Measurements from ENCODE around the gene C12orf57.

Gene C12orf57

DNA sequence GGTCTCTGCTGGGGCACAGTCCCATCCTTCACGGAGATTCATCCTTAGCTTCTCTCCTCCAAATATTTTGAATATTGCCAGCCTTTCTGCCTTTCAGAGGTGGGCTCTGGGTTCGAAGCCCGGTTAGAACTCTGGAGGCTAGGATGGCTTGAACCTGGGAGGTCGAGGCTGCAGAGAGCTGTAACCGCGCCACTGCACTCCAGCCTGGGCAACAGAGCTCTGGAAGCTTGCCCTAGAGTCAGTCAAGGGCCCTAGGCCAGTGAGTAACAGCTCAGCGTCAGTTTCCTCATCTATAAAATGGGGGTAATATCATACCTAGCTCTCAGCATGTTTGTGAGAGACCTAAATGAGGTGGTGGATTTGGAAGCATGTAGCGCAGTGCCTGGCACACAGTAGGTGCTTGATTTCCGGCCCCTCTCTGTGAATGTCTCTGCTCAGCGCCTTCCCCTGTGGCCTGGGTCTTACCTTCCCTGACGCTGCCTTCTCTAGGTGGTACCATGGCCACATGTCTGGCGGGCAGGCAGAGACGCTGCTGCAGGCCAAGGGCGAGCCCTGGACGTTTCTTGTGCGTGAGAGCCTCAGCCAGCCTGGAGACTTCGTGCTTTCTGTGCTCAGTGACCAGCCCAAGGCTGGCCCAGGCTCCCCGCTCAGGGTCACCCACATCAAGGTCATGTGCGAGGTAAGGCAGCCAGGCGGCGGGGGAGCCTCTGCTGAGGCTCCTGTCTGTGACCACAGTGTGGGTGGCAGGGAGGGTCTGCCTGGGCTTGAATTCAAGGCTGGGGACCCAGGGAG, 10.7 kb downstream of the C12orf57 start:
- no peak for DNase-seq

DNA sequence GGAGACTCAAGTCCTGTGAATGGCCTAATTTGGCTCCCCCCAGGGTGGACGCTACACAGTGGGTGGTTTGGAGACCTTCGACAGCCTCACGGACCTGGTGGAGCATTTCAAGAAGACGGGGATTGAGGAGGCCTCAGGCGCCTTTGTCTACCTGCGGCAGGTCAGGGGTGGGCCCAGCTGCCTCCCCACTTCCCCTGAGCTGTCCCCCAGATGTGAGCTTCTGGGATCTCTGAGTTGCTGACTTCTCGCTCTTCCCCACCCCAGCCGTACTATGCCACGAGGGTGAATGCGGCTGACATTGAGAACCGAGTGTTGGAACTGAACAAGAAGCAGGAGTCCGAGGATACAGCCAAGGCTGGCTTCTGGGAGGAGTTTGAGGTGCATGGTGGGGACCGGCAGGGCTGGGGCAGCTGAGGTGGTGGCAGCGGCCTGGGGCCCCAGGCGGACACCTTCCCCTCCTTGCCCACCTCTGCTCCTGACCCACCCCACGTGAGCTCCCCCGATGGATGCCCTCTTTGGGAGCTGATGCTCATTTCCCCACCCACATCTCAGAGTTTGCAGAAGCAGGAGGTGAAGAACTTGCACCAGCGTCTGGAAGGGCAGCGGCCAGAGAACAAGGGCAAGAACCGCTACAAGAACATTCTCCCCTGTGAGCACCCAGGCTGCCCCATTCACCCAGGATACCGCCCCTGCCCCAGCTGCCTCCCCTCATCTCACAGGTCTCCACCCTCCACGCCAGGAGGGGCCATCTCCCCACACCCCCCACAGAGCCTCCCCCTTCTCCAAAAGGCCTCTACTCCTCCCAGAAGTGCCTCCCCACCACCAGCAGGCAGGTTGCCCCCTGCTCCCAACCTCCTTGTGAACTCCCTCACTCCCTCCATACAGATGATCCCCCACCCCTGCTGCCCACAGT, 11.5 kb downstream of the C12orf57 start:
- DNase-seq: no peak

DNA sequence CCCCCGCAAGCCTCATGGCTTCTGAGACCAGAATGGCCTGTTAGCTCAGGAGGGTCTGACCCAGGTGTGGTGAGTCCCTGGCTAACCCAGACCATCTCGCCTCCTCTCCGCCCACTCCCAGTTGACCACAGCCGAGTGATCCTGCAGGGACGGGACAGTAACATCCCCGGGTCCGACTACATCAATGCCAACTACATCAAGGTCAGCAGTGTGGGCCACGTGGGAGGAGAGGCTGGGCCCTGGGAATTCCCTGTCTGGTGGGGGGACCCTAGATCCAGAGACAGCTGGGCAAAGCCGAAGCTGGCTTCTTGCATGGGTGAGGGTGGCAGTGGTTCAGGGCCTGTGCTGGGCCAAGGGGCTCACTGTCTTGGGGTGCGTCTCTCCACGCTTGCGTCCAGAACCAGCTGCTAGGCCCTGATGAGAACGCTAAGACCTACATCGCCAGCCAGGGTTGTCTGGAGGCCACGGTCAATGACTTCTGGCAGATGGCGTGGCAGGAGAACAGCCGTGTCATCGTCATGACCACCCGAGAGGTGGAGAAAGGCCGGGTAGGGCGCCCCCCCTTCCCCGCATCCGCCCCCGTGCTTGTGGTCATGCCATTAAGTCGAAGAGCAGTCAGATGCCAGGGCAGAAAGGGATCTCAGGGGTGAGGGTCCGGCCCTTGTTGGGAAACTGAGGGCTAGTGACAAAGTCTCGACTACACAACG, 12.4 kb downstream of the C12orf57 start:
- no peak for DNase-seq

DNA sequence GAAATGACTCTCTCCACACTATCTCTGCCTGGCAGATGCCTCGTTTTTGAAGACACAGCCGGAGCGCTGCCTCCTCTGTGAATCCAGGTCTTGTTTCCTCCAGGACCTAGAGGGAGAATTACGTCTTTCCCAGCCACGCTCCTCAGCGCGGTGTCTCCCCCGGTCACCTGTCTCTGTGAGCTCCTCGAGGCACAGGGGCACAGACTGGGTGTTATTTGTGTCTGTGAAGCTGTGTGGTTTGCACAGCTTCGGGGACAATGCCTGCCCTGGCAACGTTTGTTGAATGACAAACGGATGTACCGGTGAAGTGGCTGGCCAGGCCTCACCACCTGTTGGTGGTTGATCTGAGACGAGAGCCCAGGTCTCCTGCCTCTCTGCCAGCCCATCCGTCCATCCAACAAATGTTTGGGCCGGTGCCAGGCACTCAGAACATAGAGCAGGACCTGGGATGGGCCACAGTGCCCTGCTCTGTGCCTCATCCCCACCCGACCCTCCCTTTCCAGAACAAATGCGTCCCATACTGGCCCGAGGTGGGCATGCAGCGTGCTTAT, 13.4 kb downstream of the C12orf57 start:
- DNase-seq: no peak

DNA sequence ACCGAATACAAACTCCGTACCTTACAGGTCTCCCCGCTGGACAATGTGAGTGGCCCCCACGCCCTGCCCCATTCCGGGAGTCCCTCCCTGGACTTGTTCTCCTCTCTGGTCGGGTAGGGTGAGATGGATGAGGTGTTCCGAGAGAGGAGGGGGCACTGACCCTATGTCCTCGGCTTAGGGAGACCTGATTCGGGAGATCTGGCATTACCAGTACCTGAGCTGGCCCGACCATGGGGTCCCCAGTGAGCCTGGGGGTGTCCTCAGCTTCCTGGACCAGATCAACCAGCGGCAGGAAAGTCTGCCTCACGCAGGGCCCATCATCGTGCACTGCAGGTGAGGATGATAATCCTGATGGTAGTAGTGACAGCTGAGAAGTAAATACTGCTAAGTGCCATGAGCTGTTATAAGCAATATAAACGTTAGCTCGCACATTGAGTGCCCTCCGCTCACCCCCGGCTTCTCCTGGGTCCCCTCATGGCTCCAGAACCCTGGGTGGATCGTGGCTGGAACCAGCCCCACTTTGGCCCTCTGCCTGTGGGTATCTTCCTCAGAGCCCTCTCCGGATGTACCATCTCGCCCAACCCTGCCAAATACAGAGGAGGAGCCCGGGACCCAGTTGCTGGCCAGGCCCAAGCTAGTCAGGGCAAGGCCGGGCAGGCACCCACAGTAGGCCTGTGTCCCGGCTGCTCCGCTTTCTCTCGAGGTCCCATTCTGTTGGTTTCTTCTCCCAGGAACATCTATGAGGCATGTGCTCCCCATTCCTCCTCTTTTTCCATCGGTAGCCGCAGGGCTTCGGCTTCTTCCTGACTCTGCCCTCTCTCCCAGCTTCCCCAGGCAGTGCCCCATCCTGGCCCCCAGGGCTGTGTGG, 14.2 kb downstream of the C12orf57 start:
- DNase-seq: no peak

DNA sequence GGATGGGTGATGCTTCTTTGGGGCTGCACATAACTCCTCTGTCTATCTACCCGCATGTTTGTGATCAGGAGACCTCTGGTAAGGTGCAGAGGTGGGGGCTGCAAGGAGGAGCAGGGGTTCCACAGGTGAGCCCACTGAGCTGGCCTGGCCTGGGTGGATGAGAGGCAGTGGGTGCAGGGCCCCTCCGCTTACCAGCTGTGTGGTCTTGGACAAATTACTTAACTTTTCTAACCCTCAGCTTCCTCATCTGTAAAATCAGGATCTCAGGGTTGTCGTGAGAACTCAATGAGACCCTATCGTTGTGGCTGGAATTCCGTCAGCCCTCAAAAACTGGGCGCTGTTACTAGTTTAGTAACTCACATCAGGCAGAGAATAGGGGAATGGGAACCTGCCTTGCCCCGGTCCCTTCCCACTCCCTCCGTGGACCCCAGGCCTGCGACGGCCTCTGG, 14.8 kb downstream of the C12orf57 start:
- no peak for DNase-seq

DNA sequence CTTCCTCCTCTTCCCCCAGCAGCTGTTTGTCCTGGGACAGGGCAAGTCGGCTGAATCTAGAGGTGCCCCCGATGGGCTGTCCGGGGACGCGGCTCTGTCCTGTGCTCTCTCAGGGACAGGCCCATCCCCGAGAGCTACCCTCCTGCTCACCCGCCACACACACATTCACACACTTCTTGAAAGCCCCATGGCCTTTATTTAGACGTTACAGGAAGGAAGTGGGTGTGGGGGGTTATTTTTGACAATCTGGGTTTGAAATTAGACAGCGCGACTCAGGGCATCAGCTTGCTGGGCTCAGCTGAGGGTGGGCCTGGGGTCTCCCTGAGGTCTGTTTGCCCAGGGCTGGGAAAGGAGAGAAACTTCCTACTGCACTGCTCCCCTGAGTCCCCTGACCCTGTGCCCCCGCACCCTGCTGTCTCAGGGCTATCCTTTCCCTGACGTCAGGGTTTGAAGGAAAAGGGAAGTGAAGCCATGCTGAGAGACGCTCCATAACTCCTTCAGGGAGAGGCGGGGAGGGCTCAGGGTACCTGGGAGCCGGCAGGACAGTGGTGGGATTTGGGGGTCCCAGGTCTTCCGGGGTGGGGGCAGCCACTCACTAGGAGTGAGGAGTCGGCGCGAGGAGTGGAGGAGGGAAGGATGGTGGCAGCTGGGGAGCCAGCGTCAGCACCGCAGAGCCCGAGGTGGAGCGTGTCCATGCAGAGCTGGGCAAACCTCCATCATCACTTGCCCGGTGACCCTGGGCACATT, 15.4 kb downstream of the C12orf57 start:
- DNase-seq: peak in 2 of 4 experiments; percentile 48 to 49

DNA sequence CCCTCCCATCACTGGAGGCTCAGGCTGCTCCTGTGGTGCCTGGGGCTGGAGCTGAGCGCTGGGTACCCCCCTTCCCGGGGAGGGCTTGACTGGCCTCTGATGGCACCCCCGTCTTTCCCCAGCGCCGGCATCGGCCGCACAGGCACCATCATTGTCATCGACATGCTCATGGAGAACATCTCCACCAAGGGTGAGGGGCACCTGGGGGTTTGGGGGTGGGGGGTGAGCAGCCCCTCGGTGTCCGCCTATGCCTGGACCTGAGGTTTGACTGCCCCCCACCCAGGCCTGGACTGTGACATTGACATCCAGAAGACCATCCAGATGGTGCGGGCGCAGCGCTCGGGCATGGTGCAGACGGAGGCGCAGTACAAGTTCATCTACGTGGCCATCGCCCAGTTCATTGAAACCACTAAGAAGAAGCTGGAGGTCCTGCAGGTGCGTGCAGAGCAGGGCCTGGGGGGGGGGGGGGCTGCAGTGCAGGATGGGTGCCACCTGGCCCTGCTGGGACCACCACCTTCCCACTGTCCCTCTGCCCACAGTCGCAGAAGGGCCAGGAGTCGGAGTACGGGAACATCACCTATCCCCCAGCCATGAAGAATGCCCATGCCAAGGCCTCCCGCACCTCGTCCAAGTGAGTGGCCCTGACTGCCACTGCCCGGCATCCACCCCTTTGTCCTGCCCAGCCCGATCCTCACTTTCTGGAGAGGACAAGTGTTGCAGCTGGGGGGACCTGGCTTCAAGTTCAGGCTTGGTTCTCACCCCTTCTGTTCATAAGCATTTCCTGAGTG, 16.2 kb downstream of the C12orf57 start:
- DNase-seq: no peak

DNA sequence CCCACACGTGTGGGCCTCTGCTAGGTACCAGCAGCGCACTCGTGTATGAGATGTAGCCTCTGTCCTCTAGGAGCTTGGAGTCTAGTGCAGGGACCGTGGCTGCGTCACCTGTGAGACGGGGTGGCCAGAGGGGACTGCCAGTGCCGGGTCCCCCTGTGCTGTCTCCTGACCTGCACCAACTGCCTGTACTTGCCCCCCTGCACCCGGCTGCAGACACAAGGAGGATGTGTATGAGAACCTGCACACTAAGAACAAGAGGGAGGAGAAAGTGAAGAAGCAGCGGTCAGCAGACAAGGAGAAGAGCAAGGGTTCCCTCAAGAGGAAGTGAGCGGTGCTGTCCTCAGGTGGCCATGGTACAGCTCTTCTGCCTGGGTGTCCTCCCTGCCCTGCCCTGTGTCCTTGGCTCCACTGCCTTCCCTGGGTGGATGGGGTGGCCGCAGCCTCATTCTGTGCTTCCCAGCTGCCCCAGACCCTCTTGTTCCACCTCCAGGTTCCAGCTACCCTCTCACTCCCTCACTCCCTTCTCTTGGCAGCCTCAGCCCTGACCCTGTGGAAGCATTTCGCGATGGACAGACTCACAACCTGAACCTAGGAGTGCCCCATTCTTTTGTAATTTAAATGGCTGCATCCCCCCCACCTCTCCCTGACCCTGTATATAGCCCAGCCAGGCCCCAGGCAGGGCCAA, 16.9 kb downstream of the C12orf57 start:
- no peak for DNase-seq

DNA sequence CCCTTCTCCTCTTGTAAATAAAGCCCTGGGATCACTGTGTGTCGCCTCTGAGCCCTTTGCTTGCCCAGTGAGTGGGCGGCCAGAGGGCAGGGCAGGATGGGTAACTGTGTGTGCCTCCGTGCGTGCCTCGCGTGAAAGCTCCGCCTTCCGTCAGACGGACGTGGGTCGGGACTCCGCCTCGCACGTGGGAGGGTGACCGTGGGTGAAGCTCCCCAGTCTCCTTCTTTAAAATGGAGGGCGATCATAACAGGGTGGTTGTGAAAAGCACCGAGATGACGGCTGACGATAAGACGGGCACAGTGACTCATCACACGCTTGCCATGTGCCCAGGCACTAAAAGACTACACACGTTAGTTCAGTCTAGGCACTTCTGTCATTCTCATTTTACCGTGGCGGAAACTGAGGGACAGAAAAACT, 17.5 kb downstream of the C12orf57 start:
- peak; percentile 58 to 82 (median 68) for DNase-seq

DNA sequence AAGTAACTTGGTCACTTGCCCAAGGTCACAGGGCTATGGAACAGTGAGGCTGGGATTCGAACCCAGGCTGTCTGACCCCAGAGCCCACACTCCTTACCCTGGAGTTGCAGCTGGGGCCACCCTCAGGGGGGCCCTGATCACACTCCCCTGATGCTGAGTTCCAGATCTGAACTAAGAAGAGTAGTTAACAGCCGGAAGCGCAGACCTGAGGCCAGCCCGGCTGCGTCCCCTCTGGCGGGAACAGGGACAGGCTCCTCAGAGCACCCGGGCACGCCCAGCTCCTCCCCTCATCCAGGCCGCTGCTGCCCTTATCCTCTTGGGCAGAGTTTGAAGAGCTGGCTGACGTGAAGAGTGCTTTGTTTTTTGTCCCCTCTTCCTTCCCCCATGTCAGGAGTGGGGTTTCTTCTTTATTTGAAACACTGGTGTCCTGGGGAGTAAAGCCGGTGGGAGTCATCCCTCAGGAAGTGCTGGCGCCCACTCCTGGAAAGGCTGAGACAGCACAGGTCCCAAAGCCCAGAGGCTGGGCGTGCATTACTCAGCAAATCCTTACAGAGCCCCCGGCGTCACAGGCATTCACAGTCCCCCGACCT, 18.0 kb downstream of the C12orf57 start:
- DNase-seq: no peak

DNA sequence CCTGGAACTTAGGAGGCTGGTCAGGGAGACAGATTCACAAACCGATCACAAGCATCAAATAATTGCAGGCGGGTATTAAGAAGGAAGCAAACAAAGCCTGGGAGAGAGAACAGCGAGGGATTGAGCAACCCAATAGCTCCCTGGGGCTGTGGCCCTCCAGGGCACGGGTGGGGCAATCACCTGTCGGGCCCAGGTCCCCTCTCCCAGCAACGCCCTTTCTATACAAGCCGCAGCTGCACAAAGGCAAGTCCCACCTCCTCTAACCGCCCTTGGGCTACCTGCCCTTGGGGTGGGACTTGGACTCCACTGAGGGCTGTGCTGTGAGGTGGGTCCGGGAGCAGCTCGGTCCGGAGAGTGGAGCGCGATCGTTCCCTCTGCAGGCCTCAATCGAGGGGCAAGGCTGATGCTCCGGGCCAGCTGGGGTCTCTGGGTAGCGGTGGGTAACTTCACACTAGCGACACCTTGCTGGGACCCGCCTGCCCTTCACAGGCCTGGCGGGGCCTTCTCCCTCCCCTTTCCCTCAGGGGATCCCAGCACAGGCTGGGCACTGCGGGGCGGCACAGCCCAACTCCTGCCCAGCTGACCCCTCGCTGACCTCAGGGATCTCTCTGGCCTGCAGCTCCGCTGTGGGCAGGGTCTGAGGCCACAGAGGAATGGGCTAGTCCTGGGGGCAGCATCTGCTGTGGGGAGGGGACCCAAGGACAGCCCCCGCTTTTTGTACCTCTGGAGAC, 18.6 kb downstream of the C12orf57 start:
- no peak for DNase-seq

DNA sequence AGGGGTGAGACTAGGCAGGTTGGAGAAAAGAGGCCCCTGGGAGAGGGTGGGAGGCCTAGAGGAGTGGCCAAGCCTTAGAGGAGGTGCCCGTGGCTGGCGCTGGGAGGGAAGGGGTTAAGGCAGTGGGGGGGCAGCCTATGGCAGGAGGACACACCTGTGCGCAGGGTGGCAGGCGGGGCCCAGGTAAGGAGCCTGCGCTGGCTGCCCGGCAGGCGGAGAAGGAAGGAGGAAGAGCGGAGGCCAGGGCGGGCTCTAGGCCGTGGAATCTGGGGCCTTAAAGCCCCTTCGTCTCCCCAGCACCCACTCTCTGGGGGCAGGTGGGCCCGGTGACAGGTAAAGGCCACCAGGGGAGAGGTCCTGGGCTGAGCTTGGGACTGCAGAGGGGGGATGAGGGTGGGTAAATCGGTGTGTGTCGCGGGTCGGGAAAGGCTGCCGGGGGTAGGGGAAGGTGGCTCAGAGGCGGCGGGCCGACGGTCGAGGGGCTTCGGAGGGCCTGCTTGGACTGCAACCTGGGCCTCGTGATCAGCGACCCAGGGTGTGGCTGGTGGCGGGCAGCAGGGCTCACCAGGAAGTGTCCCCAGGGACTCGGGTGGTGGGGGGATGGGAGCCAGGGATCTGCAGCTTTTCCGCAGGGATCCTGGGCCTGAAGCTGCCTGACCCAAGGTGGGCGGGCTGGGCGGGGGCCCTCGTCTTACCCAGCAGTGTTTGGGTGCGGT, 19.4 kb downstream of the C12orf57 start:
- DNase-seq: no peak

DNA sequence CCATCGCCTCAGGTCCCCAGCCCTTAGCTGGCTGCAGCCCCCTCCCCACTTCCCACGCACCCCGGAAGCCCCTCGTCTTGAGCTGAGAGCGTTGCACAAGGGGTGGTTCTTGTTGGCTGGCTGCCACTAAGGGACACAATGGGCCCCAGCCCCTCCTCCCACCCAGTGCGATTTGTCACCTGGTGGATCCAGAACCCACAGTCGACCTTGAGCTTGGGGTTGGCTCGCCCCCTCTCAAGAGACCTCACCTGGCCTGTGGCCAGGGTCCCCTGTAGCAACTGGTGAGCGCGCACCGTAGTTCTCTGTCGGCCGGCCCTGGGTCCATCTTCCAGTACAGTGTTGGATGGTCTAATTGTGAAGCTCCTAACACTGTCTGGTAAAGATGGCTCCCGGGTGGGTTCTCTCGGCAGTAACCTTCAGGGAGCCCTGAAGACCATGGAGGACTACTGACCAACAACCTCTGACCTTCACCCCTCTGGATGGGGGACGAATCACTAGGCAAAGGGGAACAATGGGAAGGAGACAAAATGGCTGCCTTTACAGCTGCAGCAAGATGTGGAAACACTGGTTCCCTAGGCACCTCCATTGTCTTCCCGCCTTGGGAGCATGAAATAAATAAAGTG, 20.1 kb downstream of the C12orf57 start:
- DNase-seq: no peak

DNA sequence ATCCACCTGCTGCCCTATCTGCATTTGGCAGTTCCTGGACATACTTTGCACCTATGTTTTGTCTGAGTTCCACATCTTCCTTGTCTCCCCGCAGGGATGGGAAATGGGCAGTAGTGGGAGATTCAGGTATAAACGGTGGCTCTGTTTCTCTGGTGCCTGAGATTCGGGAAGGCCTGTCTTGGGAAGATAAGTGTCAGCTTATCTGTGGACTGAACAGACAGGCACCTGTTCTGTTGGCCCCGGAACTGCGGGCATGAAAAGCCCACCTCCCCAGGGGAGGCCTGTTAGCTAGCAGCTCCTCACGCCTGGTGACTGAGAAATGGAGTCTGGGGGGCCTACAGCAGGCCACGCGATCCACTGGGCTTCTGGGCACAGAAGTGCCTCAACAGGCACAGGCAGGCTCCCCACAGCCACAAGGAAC, 20.8 kb downstream of the C12orf57 start:
- DNase-seq: no peak

DNA sequence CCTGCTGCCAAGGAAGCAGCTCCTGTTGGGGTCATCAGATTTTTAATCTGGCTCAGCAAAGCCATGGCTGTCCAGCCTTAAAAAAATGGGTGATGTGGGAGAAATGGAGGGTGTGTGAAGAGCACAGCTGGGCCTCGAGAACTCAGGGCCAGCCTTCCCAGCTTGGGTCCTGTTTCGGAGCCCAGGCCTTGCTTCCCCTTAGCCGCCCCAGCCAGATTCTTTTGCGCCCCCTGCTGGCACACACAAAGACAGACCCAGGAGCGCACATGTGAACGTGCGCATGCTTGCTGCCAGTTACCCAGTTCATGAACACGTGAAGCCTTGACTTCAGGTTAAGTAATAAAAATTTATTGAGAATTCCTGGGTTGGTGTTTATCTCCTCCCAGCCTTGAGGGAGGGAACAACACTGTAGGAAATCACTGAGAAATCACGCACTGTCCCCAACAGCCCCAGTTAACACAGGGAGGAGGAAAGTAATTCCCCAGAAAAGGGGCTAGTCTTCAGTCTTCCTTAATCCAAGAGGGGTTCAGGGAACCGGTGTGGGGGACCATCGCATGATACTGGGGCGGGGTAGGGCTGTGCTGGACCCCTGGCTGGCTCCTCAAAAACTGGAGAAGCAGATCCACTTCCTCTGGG, 21.3 kb downstream of the C12orf57 start:
- DNase-seq: peak; percentile 57 to 84 (median 80)

DNA sequence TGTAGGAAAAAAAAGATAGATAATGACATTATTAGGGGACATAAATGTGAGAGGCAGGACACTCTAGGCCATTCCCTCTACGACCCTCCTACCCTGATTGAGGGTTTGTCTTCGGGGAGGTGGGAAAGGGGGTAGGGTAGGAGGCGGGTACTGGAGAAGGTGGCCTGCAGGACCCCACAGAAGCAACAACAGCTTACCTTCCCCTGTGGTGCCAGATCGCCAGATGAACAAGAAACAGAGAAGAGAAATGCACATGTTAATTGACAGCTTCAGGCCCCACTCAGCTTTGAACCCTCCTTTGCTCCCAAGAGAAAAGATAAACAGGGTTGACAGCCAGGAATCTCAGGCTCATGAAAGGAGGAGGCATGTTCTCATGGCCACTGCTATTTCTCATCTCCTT, 21.9 kb downstream of the C12orf57 start:
- DNase-seq: no peak

Data from activated naive CD4-positive, alpha-beta T cell (primary cell).